Astrocyte of the cerebellum (primary cell): ENCODE results near the gene NUP98.

Experiments used
- DNase-seq: peaks from one replicate; pipeline ENCODE4 v3.0.0-alpha.2; 2011; ENCODE audit warnings: low read depth
- H3K4me3 ChIP-seq: 2 replicates; pipeline ENCODE4 v1.5.1; 2011; ENCODE audit warnings: mild to moderate bottlenecking, low read depth, low read length, moderate library complexity
- CTCF ChIP-seq: IDR thresholded peaks from 2 replicates; pipeline ENCODE4 v1.5.1; 2012; ENCODE audit warnings: low read length, low read depth, moderate library complexity, mild to moderate bottlenecking; ENCODE audit errors: missing control alignments
- in situ Hi-C: cut with HindIII; loops from 2 replicates; pipeline ENCODE4 v1.10.0; 2017; ENCODE audit warnings: low sequenced_read_pairs

The NUP98 gene

GRCh38 chr11:3707176-3707575, 90.2 kb downstream of the NUP98 start:
- TF ChIP-seq CTCF = no peak
- in situ Hi-C loops = no loop called here
- H3K4me3 ChIP-seq = no peak overlapping the region
- no peak for DNase-seq

GRCh38 chr11:3703383-3703782, 94.0 kb downstream of the NUP98 start:
- DNase-seq = no peak
- TF ChIP-seq CTCF = no peak
- in situ Hi-C loops = no loop called here
- H3K4me3 ChIP-seq = no peak overlapping the region

GRCh38 chr11:3700910-3701309, 96.4 kb downstream of the NUP98 start:
- in situ Hi-C loops = no loop called here
- H3K4me3 ChIP-seq = no peak overlapping the region
- DNase-seq = no peak
- no peak for TF ChIP-seq CTCF

GRCh38 chr11:3700410-3700809, 96.9 kb downstream of the NUP98 start:
- no peak overlapping the region for H3K4me3 ChIP-seq
- in situ Hi-C loops = no loop called here
- TF ChIP-seq CTCF = no peak
- DNase-seq = no peak

- TF ChIP-seq CTCF = no peak
- H3K4me3 ChIP-seq = no peak overlapping the region
- DNase-seq = no peak
- in situ Hi-C loops = no loop called here
Measured at GRCh38 chr11:3686751-3687150, 110.6 kb downstream of the NUP98 start.

- TF ChIP-seq CTCF = no peak
- in situ Hi-C loops = no loop called here
- no peak overlapping the region for H3K4me3 ChIP-seq
- no peak for DNase-seq
Measured at GRCh38 chr11:3685923-3686322, 111.4 kb downstream of the NUP98 start.

- in situ Hi-C loops = loop anchor here (5.0 kb wide), 1 partner anchor 52 kb away; no protein-coding TSS in a partner anchor
- no peak for TF ChIP-seq CTCF
- DNase-seq = no peak
- no peak overlapping the region for H3K4me3 ChIP-seq
Measured at GRCh38 chr11:3684819-3685172, 112.6 kb downstream of the NUP98 start.
